BE2C (cell line): ENCODE results near the gene DLG2.

Source experiments
- DNase-seq: peaks from one replicate; pipeline ENCODE4 v3.0.0-alpha.2; 2020
- H3K27me3 ChIP-seq: fragments of 250-450 bp; sonication (Bioruptor Pico); 2 replicates; pipeline ENCODE4 v1.5.1; 2020; ENCODE audit warnings: mild to moderate bottlenecking
- H3K36me3 ChIP-seq: fragments of 250-450 bp; sonication (Bioruptor Pico); 2 replicates; pipeline ENCODE4 v1.5.1; 2020; ENCODE audit warnings: mild to moderate bottlenecking
- H3K4me1 ChIP-seq: fragments of 250-450 bp; sonication (Bioruptor Pico); 2 replicates; pipeline ENCODE4 v1.5.1; 2020
- H3K4me3 ChIP-seq: 2 replicates; pipeline ENCODE4 v1.5.1; 2011; ENCODE audit warnings: low read depth, low read length
- H3K9me3 ChIP-seq: fragments of 250-450 bp; sonication (Bioruptor Pico); 2 replicates; pipeline ENCODE4 v1.5.1; 2020
- CTCF ChIP-seq: IDR thresholded peaks from 2 replicates; pipeline ENCODE4 v1.5.1; 2012; ENCODE audit warnings: mild to moderate bottlenecking, low read depth, low read length

The DLG2 gene

DNA sequence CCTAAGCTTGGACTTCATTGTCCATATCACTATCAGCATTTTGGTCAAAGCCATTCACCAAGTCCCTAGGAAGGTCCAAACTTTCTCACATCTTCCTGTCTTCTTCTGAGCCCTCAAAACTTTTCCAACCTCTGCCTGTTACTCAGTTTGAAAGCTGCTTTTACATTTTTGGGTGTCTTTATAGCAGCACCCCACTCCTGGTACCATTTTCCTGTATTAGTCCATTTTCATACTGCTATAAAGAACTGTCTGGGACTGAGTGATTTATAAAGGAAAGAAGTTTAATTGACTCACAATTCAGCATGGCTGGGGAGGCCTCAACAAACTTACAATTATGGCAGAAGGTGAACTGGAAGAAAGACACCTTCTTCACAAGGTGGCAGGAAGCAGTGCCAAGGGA, 1624.0 kb downstream of the DLG2 start:
- no peaks in the 10 kb centered on the region for H3K36me3 ChIP-seq
- DNase-seq = no peak
- TF ChIP-seq CTCF = no peak
- no peak overlapping the region for H3K4me3 ChIP-seq
- H3K4me1 ChIP-seq = no peaks in the 10 kb centered on the region
- no peaks in the 10 kb centered on the region for H3K27me3 ChIP-seq
- peaks cover 8% of the 10 kb centered on the region; the same call in 1 of the 2 replicates for H3K9me3 ChIP-seq

GRCh38 chr11:83998921-83999320, 1628.2 kb downstream of the DLG2 start:
- Histone ChIP-seq H3K4me1 (no peaks in the 10 kb centered on the region), H3K36me3 (no peaks in the 10 kb centered on the region), H3K9me3 (peaks cover 8% of the 10 kb centered on the region; the same call in 1 of the 2 replicates), H3K27me3 (no peaks in the 10 kb centered on the region), H3K4me3 (no peak overlapping the region)
- TF ChIP-seq CTCF = no peak
- no peak for DNase-seq

DNA sequence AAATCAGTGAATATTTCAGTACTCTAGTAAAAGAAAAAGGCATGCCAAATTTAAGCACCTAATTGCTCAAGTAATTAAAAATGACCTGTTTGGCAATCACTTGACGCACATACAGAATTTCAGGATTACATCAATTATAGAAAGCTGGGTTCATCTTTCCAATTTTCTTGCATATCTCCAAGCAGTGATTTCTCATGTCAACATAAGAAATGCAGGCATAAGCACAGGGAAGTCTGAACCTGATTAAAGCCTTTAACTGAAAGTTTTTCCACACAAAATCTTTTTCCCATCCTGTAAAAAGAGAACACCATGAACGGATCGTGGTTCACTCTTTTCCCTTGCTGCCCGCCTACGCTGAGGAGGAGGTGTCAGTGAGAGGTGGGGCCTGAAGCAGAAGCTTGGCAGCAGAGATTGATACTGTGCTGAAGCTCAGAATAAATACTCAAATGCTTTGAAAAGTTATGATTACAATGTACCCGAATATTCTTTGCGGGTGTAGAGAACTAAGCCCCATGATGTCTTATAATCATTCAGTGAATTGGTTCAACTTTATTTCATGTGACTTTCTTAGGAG, 1636.9 kb downstream of the DLG2 start:
- H3K27me3 ChIP-seq = no peaks in the 10 kb centered on the region
- no peak overlapping the region for H3K4me3 ChIP-seq
- TF ChIP-seq CTCF = no peak
- no peak for DNase-seq
- no peaks in the 10 kb centered on the region for H3K9me3 ChIP-seq
- no peaks in the 10 kb centered on the region for H3K4me1 ChIP-seq
- no peaks in the 10 kb centered on the region for H3K36me3 ChIP-seq

GRCh38 chr11:83982825-83983224, 1644.3 kb downstream of the DLG2 start:
- Histone ChIP-seq H3K4me3 (no peak overlapping the region), H3K36me3 (no peaks in the 10 kb centered on the region), H3K9me3 (no peaks in the 10 kb centered on the region), H3K4me1 (peaks cover 2% of the 10 kb centered on the region; the same call in 1 of the 2 replicates), H3K27me3 (no peaks in the 10 kb centered on the region)
- no peak for DNase-seq
- no peak for TF ChIP-seq CTCF

DNA sequence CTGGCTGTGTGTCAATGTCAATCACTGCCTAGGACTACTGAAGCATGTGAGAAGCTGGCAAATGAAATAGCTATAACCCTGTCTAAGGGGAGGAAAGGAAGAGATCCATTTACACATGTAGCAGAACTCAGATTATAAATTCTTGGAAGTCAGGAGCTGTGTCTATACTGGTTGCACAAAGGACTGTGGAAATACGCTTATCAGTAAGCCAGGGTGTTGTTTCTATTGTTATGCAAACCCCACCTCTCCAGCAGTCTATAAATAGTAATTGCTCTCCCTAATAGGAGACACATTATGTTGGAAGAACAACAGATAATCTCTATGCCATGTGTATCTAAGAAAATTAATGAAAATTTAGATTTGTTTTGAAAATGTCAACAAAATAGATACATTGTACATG, 1647.6 kb downstream of the DLG2 start:
- Histone ChIP-seq H3K9me3 (no peaks in the 10 kb centered on the region), H3K36me3 (no peaks in the 10 kb centered on the region), H3K4me1 (peaks cover 2% of the 10 kb centered on the region; the same call in 1 of the 2 replicates), H3K27me3 (no peaks in the 10 kb centered on the region), H3K4me3 (no peak overlapping the region)
- no peak for TF ChIP-seq CTCF
- DNase-seq = no peak

- H3K4me1 ChIP-seq = peaks cover 2% of the 10 kb centered on the region; the same call in 1 of the 2 replicates
- no peaks in the 10 kb centered on the region for H3K27me3 ChIP-seq
- no peak for TF ChIP-seq CTCF
- H3K36me3 ChIP-seq = no peaks in the 10 kb centered on the region
- no peak overlapping the region for H3K4me3 ChIP-seq
- no peaks in the 10 kb centered on the region for H3K9me3 ChIP-seq
- no peak for DNase-seq
These were observed 1648.2 kb downstream of the DLG2 start for GRCh38 chr11:83978942-83979341.
